Measurements from ENCODE around the gene PLEKHA4. TPM values are rescaled to one million over a fixed set of nuclear protein-coding genes. Genes with fewer than 3 reads are reported as not detected.
"Not testable (repeated sequence)": the region's sequence is repeated elsewhere in the genome, so short reads cannot be mapped to it uniquely, and the experiment has no call there.

Gene PLEKHA4
- total RNA-seq, 2 donors from 2014 or later, result 6.6 to 7.0 TPM

DNA sequence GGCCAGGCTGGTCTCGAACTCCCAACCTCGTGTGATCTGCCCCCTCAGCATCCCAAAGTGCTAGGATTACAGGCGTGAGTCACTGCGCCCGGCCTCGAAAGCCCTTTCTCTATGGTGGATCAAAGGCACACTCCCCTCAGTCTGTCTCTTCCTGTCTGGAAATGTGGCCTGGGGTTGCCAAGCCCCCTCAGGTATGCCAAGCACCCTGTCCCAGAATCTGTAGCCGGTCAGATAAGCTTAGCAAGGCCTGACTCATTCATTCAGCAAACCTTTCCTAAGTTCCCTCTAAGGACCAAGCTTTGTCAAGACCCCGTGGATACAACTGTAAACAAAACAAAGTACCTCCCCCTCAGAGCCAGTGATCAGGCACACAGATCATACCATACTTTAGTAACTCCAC is 45.8 kb upstream of the PLEKHA4 start:
- H3K4me3 ChIP-seq (ENCODE audit: low read length), result no peak overlapping the region
- WGBS, 2 experiments (ENCODE audit: insufficient coverage in 1 of 2, insufficient read length in 1 of 2), result 93 to 100% methylated on average over 6 to 8 of the region's 8 CpGs
- DNase-seq, result no peak
- no peak overlapping the region for H3K27ac ChIP-seq (ENCODE audit: low read depth, low read length)
- H3K27me3 Mint-ChIP-seq (ENCODE audit: insufficient read depth), result no peaks in the 10 kb centered on the region
- H3K36me3 Mint-ChIP-seq (ENCODE audit: low read depth), result peaks cover 64% of the 10 kb centered on the region
- no peaks in the 10 kb centered on the region for H3K27me3 ChIP-seq (ENCODE audit: control insufficient read depth, insufficient read depth, low read length, poor library complexity, severe bottlenecking)
- no peak overlapping the region for H3K9ac ChIP-seq (ENCODE audit: extremely low read depth, low read length, poor library complexity, severe bottlenecking)
- H3K9me3 Mint-ChIP-seq, result no peaks in the 10 kb centered on the region
- TF ChIP-seq, protein P1, sequence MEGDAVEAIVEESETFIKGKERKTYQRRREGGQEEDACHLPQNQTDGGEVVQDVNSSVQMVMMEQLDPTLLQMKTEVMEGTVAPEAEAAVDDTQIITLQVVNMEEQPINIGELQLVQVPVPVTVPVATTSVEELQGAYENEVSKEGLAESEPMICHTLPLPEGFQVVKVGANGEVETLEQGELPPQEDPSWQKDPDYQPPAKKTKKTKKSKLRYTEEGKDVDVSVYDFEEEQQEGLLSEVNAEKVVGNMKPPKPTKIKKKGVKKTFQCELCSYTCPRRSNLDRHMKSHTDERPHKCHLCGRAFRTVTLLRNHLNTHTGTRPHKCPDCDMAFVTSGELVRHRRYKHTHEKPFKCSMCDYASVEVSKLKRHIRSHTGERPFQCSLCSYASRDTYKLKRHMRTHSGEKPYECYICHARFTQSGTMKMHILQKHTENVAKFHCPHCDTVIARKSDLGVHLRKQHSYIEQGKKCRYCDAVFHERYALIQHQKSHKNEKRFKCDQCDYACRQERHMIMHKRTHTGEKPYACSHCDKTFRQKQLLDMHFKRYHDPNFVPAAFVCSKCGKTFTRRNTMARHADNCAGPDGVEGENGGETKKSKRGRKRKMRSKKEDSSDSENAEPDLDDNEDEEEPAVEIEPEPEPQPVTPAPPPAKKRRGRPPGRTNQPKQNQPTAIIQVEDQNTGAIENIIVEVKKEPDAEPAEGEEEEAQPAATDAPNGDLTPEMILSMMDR (conservative IDR thresholded peaks at IDR 0.05), result no peak
- no peaks in the 10 kb centered on the region for H3K4me1 Mint-ChIP-seq
- peaks cover 59% of the 10 kb centered on the region for H3K36me3 ChIP-seq (ENCODE audit: control insufficient read depth, insufficient read depth, low read length)
- H3K9me3 ChIP-seq (ENCODE audit: control insufficient read depth, low read length), result no peaks in the 10 kb centered on the region
- H3K4me1 ChIP-seq (ENCODE audit: control insufficient read depth, insufficient read depth, low read length), result no peaks in the 10 kb centered on the region
- no peak overlapping the region for H3K27ac Mint-ChIP-seq
- H3K4me3 Mint-ChIP-seq, result no peak overlapping the region

DNA sequence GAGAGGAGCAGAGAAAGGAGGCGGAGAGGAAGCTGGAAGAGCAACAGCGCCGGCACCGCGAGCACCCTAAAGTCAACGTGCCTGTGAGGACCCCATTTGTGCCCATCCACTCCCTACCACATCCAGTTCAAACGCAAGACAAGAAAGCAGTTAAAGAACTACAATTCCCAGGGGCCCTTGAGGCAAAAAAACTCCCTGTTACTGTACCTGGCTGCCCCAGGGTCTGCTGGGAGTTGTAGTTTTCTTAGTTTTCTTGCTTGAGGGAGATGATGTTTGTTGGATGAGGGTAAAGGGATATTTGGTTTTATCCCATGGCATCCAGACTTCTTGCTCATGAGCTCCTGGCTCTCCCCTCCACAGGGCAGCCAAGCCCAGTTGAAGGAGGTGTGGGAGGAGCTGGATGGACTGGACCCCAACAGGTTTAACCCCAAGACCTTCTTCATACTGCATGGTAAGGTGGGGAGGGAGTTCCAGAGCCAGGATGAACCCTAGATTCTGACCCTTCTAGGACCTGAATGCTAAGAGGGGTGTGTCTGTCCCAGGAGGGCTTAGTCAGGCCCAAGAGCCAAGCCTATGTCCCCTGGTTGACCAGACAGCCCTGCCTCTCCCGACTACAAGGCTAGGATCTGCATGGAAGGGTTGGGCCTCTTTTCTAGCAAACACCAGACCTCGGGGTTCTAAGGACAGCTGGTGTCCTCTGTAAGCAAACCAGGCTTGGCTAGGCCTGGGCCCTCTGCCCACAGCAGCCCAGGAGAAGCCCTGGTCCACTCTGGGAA is 44.9 kb upstream of the PLEKHA4 start:
- no peak for DNase-seq
- Histone ChIP-seq H3K4me1 (ENCODE audit: control insufficient read depth, insufficient read depth, low read length) (no peaks in the 10 kb centered on the region), H3K9me3 (ENCODE audit: control insufficient read depth, low read length) (no peaks in the 10 kb centered on the region), H3K27me3 (ENCODE audit: control insufficient read depth, insufficient read depth, low read length, poor library complexity, severe bottlenecking) (no peaks in the 10 kb centered on the region), H3K36me3 (ENCODE audit: control insufficient read depth, insufficient read depth, low read length) (peaks cover 52% of the 10 kb centered on the region), H3K27ac (ENCODE audit: low read depth, low read length) (no peak overlapping the region), H3K4me3 (ENCODE audit: low read length) (no peak overlapping the region), H3K9ac (ENCODE audit: extremely low read depth, low read length, poor library complexity, severe bottlenecking) (no peak overlapping the region)
- Mint-ChIP-seq H3K4me1 (no peaks in the 10 kb centered on the region), H3K27me3 (ENCODE audit: insufficient read depth) (no peaks in the 10 kb centered on the region), H3K9me3 (no peaks in the 10 kb centered on the region), H3K4me3 (no peak overlapping the region), H3K27ac (peak overlapping the region; percentile 53), H3K36me3 (ENCODE audit: low read depth) (peaks cover 63% of the 10 kb centered on the region)
- WGBS, 2 experiments (ENCODE audit: insufficient coverage in 1 of 2, insufficient read length in 1 of 2), result 95 to 97% methylated on average over 7 to 9 of the region's 9 CpGs
- TF ChIP-seq, protein P1 (conservative IDR thresholded peaks at IDR 0.05), result no peak

DNA sequence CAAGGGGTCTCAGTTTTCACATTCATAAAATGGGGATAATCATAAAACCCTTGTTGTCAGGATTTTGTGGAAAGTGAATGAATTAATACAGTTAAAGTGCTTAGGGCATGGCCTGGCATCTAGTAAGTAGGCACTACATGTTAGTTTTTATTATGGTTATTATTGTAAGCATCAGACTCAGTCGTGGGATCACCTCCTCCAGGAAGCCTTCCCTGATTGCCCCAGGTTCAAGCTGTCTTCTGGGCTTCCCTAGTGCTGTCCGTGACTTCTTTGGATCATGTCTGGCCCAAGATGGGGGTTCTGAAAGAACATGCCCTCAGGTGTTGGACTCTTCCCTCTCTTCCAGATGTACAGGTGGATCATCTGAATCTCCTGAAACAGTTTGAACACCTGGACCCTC is 42.4 kb upstream of the PLEKHA4 start:
- TF ChIP-seq, protein P1 (conservative IDR thresholded peaks at IDR 0.05), result no peak
- no peaks in the 10 kb centered on the region for H3K9me3 ChIP-seq (ENCODE audit: control insufficient read depth, low read length)
- Mint-ChIP-seq H3K27ac (no peak overlapping the region), H3K27me3 (ENCODE audit: insufficient read depth) (no peaks in the 10 kb centered on the region), H3K36me3 (ENCODE audit: low read depth) (peaks cover 70% of the 10 kb centered on the region), H3K4me1 (no peaks in the 10 kb centered on the region), H3K9me3 (no peaks in the 10 kb centered on the region), H3K4me3 (no peak overlapping the region)
- no peak overlapping the region for H3K4me3 ChIP-seq (ENCODE audit: low read length)
- no peak for DNase-seq
- H3K36me3 ChIP-seq (ENCODE audit: control insufficient read depth, insufficient read depth, low read length), result peaks cover 60% of the 10 kb centered on the region
- H3K9ac ChIP-seq (ENCODE audit: extremely low read depth, low read length, poor library complexity, severe bottlenecking), result no peak overlapping the region
- WGBS, 2 experiments (ENCODE audit: insufficient coverage in 1 of 2, insufficient read length in 1 of 2), result 91 to 100% methylated on average over 2 of the region's 2 CpGs
- H3K27me3 ChIP-seq (ENCODE audit: control insufficient read depth, insufficient read depth, low read length, poor library complexity, severe bottlenecking), result no peaks in the 10 kb centered on the region
- H3K4me1 ChIP-seq (ENCODE audit: control insufficient read depth, insufficient read depth, low read length), result no peaks in the 10 kb centered on the region
- H3K27ac ChIP-seq (ENCODE audit: low read depth, low read length), result no peak overlapping the region

DNA sequence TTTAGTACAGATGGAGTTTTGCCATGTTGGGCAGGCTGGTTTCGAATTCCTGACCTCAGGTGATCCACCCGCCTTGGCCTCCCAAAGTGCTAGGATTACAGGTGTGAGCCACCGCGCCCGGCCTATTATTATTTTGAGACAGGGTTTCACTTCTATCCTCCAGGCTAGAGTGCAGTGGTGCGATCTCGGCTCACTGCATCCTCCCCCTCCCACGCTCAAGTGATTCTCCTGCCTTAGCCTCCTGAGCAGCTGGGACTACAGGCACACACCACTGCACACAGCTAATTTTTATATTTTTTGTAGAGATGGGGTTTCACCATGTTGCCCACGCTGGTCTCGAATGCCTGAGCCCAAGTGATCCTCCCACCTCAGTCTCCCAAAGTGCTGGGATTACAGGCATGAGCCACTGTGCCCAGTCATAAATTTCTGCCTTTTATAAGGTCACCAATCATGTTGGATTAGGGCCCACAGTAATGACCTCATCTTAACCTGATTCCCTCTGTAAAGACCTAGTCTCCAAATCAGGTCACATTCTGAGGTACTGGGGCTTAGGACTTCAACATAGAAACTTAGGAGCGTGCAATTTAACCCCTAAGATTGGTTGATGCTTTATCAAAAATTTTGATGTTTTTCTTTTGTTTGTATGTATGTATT is 41.1 kb upstream of the PLEKHA4 start:
- not testable (repeated sequence) for H3K4me3 ChIP-seq (ENCODE audit: low read length); H3K9ac ChIP-seq (ENCODE audit: extremely low read depth, low read length, poor library complexity, severe bottlenecking); H3K4me1 ChIP-seq (ENCODE audit: control insufficient read depth, insufficient read depth, low read length); H3K27me3 Mint-ChIP-seq (ENCODE audit: insufficient read depth); DNase-seq; H3K4me3 Mint-ChIP-seq; H3K9me3 ChIP-seq (ENCODE audit: control insufficient read depth, low read length); H3K27ac Mint-ChIP-seq; H3K4me1 Mint-ChIP-seq; H3K27ac ChIP-seq (ENCODE audit: low read depth, low read length); H3K27me3 ChIP-seq (ENCODE audit: control insufficient read depth, insufficient read depth, low read length, poor library complexity, severe bottlenecking); H3K9me3 Mint-ChIP-seq
- 90 to 98% methylated on average over 4 to 11 of the region's 11 CpGs for WGBS, 2 experiments (ENCODE audit: insufficient coverage in 1 of 2, insufficient read length in 1 of 2)
- peaks cover 74% of the 10 kb centered on the region for H3K36me3 Mint-ChIP-seq (ENCODE audit: low read depth)
- peaks cover 65% of the 10 kb centered on the region for H3K36me3 ChIP-seq (ENCODE audit: control insufficient read depth, insufficient read depth, low read length)
